Neuron (in vitro differentiated cells): ENCODE data around the gene RBM8A.

Experiments
- H2AFZ ChIP-seq: one replicate; pipeline ENCODE4 v1.6.1; 2013; ENCODE audit warnings: low read depth, mild to moderate bottlenecking, inconsistent platforms, low read length, moderate library complexity
- H3K27me3 ChIP-seq: one replicate; pipeline ENCODE4 v1.6.1; 2013; ENCODE audit warnings: low read length; ENCODE audit not compliant: insufficient read depth
- H3K36me3 ChIP-seq: one replicate; pipeline ENCODE4 v1.6.1; 2013; ENCODE audit warnings: low read length; ENCODE audit not compliant: insufficient read depth
- H3K4me1 ChIP-seq: one replicate; pipeline ENCODE4 v1.6.1; 2013; ENCODE audit warnings: low read length; ENCODE audit not compliant: insufficient read depth
- H3K4me3 ChIP-seq: 2 replicates; pipeline ENCODE4 v1.5.1; 2013; ENCODE audit warnings: mild to moderate bottlenecking, low read length, moderate library complexity
- H3K9me3 ChIP-seq: one replicate; pipeline ENCODE4 v1.6.1; 2013; ENCODE audit warnings: low read length

RBM8A gene

DNA sequence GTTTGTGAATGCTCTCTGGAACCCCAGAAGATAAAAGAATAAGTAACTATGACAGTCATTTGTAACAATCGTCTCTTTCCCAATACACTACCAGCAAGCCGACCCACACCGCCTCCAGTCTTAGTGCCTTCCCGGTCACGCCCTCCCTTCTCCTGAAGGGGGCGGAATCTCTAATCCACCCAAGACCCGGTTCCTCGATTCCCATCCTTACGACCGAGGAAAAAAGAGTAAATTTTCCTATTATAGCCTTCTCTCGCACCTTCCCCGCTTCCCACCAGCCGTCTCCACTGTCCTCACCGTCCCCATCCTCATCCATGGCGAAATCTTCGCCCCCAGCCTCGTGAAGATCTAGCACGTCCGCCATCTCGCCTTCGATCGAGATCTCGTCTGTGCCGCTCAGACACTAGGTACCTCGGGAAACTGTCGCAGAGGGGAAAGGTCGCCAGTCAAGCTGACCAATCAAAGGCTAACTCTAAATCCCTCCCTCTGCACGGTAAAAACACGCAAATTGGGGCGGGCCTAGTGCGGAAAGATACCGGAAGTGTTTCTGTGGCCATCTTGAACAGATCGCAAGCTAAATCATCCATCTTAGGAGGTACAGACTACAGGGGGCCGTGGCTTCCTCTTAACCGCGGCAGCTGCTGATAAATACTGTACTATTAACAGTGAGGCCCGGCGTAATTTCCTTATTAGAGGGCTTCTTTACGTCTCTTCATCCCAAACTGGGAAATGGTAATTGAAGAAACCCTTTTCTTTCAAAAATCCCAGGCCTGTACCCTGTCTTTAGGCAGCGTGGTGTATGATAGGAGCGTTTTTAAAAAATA lies at the start of gene RBM8A:
Gene RBM8A, minus strand, starts transcription at position 422 of the 824 bp plus-strand sequence. Its CDS starts 58 bp downstream, at position 364.
- Histone ChIP-seq H3K4me3 (peak within 1 kb of the TSS; percentile 84), H2AFZ (no peak within 1 kb of the TSS), H3K36me3 (peaks cover 26% of the 10 kb centered on the region)

DNA sequence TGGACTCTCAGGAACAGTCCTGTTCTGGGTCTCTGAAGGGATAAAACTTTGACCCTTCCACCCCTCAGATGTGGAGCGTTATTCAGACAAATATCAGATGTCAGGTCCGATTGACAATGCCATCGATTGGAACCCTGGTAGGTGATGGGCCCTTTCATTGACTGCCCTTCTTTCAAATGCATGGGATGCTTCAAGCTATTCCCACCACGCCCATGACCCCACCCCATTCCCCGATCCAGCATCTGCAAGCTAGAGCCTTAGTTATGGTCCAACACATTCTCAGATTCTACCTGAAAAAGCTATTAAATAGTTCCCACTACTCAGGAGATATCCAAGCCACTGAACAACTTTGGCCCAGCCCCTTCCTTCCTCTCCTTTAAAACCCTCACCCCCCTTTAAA lies 49.7 kb upstream of the RBM8A start:
- no peak overlapping the region for H2AFZ ChIP-seq
- H3K36me3 ChIP-seq = no peaks in the 10 kb centered on the region
- H3K27me3 ChIP-seq = no peaks in the 10 kb centered on the region
- no peaks in the 10 kb centered on the region for H3K9me3 ChIP-seq
- peaks cover 29% of the 10 kb centered on the region for H3K4me1 ChIP-seq
- H3K4me3 ChIP-seq = no peak overlapping the region

More for the DNA sequence above, at the start of gene RBM8A:
- Histone ChIP-seq H3K9me3 (no peaks in the 10 kb centered on the region), H3K4me1 (peaks cover 14% of the 10 kb centered on the region), H3K27me3 (no peaks in the 10 kb centered on the region)

DNA sequence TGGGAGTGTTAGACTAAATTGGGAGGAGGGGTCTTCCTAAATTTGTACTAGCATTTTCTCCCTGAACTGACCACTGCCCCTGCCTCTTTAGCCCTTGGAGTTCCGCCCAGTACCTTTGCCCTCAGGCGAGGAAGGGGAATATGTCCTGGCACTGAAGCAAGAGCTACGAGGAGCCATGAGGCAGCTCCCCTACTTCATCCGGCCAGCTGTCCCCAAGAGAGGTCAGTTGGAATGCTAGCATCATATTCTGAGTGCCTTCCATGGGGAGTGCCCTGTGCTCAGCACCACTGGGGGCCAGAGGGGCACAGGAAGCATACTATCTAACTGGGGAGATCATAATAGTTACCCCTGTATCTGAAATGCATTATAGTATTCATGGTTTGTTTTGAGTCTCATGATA lies 47.9 kb upstream of the RBM8A start:
- H3K36me3 ChIP-seq = no peaks in the 10 kb centered on the region
- peaks cover 23% of the 10 kb centered on the region for H3K4me1 ChIP-seq

DNA sequence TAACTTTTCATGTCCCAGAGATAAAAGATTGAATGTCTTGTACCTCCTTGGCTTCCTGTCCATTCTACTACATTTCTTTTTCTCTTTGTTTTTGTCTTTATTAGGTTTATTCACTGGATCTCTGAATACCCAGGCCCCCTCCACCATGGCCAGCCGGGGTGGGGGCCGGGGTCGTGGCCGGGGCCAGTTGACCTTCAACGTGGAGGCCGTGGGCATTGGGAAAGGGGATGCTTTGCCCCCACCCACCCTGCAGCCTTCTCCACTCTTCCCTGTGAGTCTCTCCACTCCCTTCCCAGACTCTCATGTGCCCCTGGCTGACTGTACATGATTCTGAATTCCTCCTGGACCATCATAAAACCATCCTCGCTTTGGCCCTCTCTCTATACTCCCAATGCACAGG lies 47.4 kb upstream of the RBM8A start:
- Histone ChIP-seq H2AFZ (no peak overlapping the region), H3K9me3 (no peaks in the 10 kb centered on the region), H3K27me3 (no peaks in the 10 kb centered on the region), H3K4me1 (peaks cover 18% of the 10 kb centered on the region), H3K4me3 (no peak overlapping the region), H3K36me3 (no peaks in the 10 kb centered on the region)

More for the DNA sequence above, 47.9 kb upstream of the RBM8A start:
- Histone ChIP-seq H3K27me3 (no peaks in the 10 kb centered on the region), H3K4me3 (no peak overlapping the region), H2AFZ (no peak overlapping the region), H3K9me3 (no peaks in the 10 kb centered on the region)

DNA sequence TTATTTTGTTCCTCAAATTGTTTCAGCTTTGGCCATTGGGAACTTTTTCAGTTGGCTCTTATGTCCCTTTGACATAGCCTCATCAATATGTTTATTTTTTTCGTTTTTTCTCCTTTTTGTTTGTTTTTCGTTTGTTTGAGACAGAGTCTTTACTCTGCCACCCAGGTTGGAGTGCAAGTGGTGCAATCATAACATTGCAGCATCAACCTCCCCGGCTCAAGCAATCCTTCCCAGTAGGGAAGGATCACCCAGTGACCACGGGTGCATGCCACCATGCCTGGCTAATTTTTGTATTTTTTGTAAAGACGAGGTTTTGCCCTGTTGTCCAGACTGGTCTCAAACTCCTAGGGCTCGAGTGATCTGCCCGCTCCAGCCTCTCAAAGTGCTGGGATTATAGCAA lies 45.3 kb upstream of the RBM8A start:
- no peaks in the 10 kb centered on the region for H3K27me3 ChIP-seq

DNA sequence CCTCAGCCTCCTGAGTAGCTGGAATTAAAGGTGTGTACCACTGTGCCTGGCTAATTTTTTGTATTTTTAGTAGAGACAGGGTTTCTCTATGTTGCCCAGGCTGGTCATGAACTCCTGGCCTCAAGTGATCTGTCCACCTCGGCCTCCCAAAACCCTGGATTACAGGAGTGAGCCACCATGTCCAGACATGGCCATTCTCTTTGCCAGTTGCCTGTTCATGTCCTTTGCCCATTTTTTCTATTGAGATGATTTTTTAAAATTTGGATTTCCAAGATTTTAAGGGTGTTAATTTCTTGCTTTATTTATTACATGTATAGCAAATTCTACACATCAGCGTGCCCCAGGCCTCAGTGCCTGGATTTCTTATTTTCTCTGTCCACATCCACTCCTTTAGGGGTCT lies 40.0 kb upstream of the RBM8A start:
- peaks cover 4% of the 10 kb centered on the region for H3K9me3 ChIP-seq
- H3K4me1 ChIP-seq = peaks cover 19% of the 10 kb centered on the region
- no peaks in the 10 kb centered on the region for H3K36me3 ChIP-seq
- H3K4me3 ChIP-seq = no peak overlapping the region
- no peaks in the 10 kb centered on the region for H3K27me3 ChIP-seq
- H2AFZ ChIP-seq = no peak overlapping the region

More for the DNA sequence above, 45.3 kb upstream of the RBM8A start:
- H3K4me1 ChIP-seq = no peaks in the 10 kb centered on the region
- H3K9me3 ChIP-seq = peaks cover under 1% of the 10 kb centered on the region
- H3K4me3 ChIP-seq = no peak overlapping the region
- H2AFZ ChIP-seq = no peak overlapping the region
- H3K36me3 ChIP-seq = no peaks in the 10 kb centered on the region

DNA sequence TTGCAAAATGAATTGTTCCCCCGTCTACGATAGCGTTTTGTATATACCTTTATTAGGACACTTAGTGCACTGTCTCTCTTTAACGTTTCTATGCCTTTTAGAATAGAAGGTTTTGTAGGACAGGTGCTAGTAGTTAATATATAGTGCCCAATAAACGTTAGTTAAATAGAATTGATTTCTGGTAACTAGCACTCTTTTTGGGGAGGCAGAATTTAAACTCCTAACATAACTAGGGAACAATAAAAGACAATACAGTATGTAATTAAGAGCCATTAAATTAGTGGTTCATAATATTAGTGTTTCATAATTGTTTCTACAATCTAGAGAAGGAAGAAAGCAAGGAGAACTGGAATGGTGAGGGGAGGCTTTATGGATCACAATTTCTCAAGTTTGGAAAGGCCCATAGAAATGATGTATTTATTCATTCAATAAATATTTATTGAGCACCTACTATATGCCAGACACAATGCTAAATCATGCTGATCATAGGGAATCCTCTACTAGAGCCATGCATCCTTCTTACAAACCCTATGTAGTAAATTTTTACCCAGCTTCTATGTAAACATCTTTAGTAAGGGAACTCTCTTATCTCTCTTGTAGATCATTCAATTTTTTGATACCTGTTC lies 37.9 kb upstream of the RBM8A start:
- H3K4me3 ChIP-seq = peak overlapping the region; percentile 92
- H3K9me3 ChIP-seq = peaks cover 4% of the 10 kb centered on the region
- peaks cover 32% of the 10 kb centered on the region for H3K4me1 ChIP-seq
- no peaks in the 10 kb centered on the region for H3K36me3 ChIP-seq
- H2AFZ ChIP-seq = peak overlapping the region; percentile 77
- H3K27me3 ChIP-seq = no peaks in the 10 kb centered on the region

DNA sequence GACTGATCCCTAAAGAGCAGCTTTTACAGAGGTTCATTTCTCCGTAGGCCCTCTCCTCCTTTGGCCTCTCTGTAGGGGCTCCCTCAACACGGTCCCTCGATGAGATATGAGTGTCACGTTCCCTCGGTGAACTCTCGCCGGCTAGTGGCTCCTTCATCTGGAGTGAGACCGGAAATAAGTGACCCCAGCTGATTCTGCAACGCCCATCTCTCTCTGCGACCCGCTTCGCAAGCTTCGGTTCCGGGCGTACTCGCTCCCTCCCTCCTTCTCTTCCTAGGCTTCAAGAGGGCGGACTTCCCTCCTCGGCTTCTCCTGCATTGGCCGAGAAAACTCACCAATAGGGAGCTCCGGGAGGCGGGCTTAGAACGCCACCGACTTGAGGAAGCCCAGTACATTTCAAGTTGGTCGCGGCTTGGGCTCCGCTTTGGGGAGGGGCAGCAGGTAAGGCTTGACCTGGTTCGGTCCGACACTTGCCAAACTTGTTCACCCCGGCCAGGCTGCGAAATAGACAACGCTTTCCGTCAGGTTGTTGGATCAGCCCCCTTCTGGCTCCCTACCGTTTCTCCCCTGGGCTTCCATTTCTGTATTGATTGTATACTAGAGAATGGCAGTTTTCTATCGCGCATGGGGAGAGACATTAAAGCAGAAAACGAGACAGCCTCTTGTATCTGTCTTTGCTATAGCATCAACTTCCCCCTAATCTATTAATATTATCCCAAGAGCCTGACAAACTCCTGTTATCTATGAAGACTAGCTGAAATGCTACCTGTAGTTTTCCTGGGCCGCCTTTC lies 37.2 kb upstream of the RBM8A start, which contains the start of the genes ANKRD34A and POLR3GL:
Gene ANKRD34A, minus strand, starts transcription at position 248 of the 791 bp plus-strand sequence. CDS start 2,816 bp downstream, outside the sequence.
Gene POLR3GL, plus strand, starts transcription at position 363 of the 791 bp plus-strand sequence. CDS start 10,176 bp downstream, outside the sequence.
- peaks cover 39% of the 10 kb centered on the region for H3K4me1 ChIP-seq
- H2AFZ ChIP-seq = peak within 1 kb of the TSS; percentile 77
- H3K27me3 ChIP-seq = no peaks in the 10 kb centered on the region
- H3K36me3 ChIP-seq = no peaks in the 10 kb centered on the region
- peak within 1 kb of the TSS; percentile 92 for H3K4me3 ChIP-seq
- peaks cover 4% of the 10 kb centered on the region for H3K9me3 ChIP-seq

DNA sequence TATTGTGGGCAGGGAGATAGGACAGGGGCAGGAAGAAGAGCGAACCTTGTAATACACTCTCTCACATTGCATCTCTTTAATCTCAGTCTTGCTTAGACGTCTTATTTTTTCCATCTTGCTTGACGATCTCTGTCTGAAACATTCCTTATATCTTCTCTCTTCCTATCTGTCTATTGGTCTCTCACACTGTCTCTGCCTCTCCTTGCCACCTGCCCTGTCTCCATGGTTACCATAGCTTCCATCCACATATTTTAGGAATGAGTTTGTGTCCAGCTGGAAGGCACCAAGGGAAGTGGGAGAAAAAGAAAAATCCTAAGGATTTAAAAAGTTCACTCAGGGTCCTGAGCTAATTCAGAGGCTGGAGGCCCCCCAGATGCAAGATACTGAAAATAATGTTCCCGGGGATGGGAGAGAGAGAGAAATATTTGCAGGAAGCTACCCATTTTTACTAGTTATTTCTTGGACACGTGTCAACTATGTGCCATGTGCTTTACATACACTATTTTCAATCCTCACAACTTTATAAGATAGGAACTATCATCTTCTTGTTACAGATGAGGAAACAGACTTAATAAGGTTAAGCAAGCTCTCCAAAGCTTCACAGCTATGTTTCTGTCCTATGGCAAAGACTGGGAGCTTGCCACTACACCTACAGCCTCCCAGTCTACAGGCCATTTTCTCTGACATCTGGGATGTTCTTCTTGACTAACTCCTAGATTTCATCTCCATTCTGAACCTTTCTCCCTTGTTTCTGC lies 36.2 kb upstream of the RBM8A start:
- Histone ChIP-seq H3K4me1 (peaks cover 45% of the 10 kb centered on the region), H3K4me3 (peak overlapping the region; percentile 92), H3K9me3 (peaks cover 4% of the 10 kb centered on the region), H2AFZ (peak overlapping the region; percentile 77), H3K27me3 (no peaks in the 10 kb centered on the region), H3K36me3 (no peaks in the 10 kb centered on the region)

DNA sequence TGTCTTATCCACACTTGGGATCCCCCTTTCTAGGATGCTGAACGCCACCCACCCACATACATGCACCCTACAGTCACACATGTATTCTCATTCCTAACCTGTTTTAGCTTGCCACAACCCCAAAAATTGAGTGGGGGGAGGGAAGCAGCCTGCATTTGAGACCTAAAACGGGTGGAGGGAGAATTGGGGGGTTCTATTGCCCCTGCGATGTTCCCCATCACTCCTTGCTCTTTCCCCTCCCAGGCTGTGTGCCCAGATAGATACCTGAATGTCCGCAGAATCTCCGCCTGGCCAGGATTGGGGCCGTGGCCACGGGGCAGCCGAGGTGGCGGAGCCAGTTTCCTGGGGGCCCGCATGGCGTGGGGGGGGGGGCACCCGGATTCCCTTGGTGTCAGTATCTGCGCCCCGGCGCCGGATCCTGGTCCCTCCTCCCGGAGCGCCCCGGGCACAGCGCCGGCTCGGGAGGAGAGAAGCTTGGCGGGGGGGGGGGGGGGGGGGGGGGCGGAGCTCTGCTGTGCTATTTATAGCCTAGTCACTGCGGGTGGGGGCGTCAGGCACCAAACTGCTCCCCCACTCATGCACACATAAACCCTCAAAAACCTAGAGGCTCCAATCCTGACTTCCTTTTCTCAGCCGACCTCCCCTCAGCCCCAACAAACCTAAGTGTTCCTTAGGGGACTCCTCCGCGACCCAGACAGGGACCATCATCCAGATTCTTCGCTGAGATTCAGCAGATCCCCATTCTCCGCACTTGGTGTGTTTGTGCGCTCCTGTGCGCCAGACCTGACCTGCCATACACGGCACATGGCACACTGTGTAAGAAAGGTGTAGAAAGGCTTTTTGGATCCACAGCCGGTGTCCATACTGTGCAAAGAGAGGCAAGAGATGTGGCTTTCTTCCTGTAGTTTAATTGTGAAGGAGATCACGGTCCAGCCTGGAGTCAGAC lies 35.1 kb upstream of the RBM8A start:
- Histone ChIP-seq H3K4me3 (peak overlapping the region; percentile 92), H3K27me3 (no peaks in the 10 kb centered on the region), H2AFZ (no peak overlapping the region), H3K9me3 (peaks cover 2% of the 10 kb centered on the region), H3K4me1 (peaks cover 48% of the 10 kb centered on the region), H3K36me3 (no peaks in the 10 kb centered on the region)

DNA sequence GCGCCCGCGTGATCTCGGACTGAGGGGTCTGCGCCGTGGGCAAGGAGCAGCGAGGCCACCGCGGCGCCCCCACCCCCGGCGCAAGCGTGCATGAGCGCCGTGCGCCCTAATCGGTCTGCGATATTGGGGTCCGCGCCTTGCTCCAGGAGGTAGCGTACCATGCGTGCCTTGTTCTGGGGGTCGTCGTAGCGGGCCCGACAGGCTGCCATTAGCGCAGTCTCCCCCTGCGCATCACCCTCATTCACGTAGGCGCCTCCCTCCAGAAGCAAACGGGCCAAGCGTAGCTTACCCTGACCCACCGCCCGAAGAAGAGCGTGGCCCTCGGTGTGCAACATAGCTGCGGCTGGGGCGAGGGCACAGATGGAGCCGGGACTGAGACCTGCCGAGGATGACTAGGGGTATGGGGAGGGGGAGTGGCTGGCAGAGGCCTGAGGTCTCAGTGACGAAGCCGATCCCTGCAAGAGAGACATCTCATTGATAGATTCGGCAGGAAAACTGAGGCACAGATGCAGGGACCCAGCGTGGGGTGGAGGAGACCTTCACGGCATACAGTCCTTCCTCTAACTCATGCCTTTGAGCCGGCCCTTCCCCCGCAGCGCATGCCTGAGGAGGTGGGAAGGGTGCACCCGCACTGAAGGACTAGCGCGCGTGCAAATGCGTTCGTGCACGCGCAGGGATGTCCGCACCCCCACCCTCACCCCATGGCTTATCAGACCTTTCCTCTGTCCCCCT lies 34.3 kb upstream of the RBM8A start:
- H3K4me3 ChIP-seq = peak overlapping the region; percentile 57
- H3K36me3 ChIP-seq = no peaks in the 10 kb centered on the region
- H3K27me3 ChIP-seq = no peaks in the 10 kb centered on the region
- H3K4me1 ChIP-seq = peaks cover 54% of the 10 kb centered on the region
- H2AFZ ChIP-seq = no peak overlapping the region
- no peaks in the 10 kb centered on the region for H3K9me3 ChIP-seq
